Fibroblast of skin of left quadriceps (primary cell): ENCODE results near the gene APOC3.
"Not testable (repeated sequence)": the region's sequence is repeated elsewhere in the genome, so short reads cannot be mapped to it uniquely, and the experiment has no call there.

ENCODE experiments used
- DNase-seq, 2 experiments: peaks; one replicate each; pipeline ENCODE4 v3.0.0-alpha.2; 2013; ENCODE audit warnings: low read depth in 2 of 2

The APOC3 gene

DNA sequence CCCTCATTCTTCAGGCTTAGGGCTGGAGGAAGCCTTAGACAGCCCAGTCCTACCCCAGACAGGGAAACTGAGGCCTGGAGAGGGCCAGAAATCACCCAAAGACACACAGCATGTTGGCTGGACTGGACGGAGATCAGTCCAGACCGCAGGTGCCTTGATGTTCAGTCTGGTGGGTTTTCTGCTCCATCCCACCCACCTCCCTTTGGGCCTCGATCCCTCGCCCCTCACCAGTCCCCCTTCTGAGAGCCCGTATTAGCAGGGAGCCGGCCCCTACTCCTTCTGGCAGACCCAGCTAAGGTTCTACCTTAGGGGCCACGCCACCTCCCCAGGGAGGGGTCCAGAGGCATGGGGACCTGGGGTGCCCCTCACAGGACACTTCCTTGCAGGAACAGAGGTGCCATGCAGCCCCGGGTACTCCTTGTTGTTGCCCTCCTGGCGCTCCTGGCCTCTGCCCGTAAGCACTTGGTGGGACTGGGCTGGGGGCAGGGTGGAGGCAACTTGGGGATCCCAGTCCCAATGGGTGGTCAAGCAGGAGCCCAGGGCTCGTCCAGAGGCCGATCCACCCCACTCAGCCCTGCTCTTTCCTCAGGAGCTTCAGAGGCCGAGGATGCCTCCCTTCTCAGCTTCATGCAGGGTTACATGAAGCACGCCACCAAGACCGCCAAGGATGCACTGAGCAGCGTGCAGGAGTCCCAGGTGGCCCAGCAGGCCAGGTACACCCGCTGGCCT lies 641 bp downstream of the APOC3 start:
- no peak for DNase-seq

DNA sequence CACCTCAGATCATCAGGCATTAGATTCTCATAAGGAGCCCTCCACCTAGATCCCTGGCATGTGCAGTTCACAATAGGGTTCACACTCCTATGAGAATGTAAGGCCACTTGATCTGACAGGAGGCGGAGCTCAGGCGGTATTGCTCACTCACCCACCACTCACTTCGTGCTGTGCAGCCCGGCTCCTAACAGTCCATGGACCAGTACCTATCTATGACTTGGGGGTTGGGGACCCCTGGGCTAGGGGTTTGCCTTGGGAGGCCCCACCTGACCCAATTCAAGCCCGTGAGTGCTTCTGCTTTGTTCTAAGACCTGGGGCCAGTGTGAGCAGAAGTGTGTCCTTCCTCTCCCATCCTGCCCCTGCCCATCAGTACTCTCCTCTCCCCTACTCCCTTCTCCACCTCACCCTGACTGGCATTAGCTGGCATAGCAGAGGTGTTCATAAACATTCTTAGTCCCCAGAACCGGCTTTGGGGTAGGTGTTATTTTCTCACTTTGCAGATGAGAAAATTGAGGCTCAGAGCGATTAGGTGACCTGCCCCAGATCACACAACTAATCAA lies 2.2 kb downstream of the APOC3 start:
- no peak for DNase-seq

DNA sequence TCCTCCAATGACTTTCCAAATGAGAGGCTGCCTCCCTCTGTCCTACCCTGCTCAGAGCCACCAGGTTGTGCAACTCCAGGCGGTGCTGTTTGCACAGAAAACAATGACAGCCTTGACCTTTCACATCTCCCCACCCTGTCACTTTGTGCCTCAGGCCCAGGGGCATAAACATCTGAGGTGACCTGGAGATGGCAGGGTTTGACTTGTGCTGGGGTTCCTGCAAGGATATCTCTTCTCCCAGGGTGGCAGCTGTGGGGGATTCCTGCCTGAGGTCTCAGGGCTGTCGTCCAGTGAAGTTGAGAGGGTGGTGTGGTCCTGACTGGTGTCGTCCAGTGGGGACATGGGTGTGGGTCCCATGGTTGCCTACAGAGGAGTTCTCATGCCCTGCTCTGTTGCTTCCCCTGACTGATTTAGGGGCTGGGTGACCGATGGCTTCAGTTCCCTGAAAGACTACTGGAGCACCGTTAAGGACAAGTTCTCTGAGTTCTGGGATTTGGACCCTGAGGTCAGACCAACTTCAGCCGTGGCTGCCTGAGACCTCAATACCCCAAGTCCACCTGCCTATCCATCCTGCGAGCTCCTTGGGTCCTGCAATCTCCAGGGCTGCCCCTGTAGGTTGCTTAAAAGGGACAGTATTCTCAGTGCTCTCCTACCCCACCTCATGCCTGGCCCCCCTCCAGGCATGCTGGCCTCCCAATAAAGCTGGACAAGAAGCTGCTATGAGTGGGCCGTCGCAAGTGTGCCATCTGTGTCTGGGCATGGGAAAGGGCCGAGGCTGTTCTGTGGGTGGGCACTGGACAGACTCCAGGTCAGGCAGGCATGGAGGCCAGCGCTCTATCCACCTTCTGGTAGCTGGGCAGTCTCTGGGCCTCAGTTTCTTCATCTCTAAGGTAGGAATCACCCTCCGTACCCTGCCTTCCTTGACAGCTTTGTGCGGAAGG lies 2.9 kb downstream of the APOC3 start:
- DNase-seq, result no peak

DNA sequence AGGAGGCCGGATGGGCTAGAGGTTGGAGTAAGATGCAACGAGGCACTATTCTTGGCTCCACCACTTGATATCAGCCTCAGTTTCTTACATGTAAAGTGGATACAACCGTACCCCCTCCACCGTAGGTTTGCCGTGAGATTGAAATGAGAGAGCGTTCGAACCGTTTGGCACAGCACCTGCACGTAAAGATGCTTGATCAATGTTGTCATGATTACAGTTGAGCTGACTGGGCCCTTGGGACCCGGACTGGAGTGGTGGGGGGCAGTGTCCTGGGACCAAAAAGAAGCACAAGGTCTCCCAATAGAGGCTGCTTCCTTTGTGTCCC lies 3.7 kb downstream of the APOC3 start:
- DNase-seq, result no peak

DNA sequence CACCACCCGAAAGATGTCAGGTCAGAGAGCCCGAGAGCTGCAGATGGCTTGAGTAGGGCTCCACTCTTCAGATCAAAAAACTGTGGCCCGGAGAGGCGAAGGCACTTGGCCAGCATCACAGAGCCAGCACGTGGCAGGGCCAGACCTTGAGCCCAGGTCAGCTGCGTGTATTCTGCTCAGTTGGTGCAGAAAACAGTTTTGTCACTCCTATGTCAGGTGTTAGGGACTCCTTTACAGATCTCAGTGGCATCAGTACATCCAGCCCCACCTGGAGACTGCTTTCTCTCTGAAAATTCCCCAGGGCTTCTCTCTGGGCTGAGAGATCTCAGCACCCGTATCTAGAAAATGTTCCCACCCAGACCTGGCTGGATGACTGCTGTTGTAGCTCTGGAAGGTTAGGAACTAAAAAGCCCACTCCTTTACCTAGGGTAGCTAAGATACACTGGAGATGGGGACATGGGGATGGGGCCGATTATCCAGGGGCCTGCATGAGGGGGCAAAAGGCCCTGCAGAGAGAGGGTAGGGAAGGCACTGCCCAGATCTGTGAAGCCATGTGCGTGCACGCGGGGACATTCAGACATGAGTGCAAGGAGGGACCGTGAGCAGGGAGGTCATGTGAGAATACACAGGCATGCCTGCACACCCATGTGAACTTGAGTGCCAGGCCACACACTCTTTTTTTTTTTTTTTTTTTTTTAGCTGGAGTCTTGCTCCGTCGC lies 4.3 kb downstream of the APOC3 start:
- no peak for DNase-seq

DNA sequence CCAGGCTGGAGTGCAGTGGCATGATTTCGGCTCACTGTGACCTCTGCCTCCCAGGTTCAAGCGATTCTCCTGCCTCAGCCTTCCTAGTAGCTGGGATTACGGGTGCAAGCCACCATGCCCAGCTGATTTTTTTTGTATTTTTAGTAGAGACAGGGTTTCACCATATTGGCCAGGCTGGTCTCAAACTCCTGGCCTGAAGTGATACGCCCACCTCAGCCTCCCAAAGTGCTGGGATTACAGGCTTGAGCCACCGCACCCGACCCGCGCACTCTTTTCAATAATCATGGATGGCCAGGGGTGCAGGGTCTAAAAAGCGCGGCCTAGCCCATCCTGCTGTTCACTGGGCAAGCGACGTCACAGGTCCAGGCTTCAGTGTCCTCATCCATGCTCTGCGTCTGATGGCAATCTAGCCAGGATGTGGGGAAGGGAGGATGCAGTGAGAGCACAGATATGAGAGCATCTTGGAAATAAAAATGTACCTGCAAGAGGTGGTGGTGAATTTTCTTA lies 4.9 kb downstream of the APOC3 start:
- not testable (repeated sequence) for DNase-seq

DNA sequence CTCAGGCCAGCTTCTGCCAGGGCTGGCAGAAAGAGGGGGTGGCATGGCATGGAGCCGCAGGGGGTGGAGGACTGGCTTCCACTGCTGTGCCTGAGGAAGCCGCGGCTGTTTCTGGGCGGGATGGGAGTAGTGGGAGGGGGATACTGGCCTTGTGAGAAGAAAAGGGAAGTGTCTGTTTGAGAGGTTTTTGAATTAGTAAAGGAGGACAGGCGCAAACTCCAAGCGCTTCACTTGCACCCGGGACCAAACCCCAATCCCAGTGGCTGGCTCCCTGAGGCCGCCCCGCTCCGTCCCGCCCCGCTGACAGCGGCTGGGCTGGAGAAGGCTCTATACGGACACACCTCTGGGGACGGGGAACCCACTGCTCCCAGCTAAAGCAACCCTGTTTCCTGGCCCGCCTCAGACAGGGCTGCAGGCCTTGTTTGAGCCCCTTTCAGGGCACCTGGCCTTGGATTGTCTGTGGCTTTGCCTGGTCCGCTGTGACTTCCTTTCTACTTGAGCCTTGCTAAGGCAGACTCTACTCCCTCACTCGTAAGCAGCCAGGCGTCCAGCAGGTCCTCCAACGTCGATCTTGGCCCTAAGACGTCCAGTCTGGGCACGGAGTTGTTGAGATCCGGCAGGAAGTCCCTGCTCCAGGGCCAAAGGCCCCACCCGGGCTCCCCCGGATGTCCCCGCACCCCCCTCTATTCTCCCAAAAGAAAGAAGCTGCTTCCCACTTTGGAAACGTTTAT lies 5.5 kb downstream of the APOC3 start:
- DNase-seq, result no peak

DNA sequence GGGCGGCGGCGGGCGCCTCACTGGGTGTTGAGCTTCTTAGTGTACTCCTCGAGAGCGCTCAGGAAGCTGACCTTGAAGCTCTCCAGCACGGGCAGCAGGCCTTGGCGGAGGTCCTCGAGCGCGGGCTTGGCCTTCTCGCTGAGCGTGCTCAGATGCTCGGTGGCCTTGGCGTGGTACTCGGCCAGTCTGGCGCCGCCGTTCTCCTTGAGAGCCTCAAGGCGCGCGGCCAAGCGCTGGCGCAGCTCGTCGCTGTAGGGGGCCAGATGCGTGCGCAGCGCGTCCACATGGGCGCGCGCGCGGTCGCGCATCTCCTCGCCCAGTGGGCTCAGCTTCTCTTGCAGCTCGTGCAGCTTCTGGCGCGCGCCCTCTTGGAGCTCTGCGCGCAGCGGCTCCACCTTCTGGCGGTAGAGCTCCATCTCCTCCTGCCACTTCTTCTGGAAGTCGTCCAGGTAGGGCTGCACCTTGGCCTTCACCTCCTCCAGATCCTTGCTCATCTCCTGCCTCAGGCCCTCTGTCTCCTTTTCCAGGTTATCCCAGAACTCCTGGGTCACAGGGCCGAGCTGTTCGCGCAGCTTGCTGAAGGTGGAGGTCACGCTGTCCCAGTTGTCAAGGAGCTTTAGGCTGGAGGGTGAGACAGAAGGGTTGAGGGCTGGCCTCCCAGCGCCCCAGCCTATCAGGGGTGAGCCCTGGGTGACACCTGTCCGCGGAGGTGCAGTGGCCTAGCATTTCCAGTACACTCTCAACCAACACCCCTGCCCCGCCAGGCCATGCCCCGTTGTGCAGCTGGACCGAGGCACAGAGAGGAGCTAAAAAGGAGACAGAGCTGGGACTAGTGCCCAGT lies 6.3 kb downstream of the APOC3 start:
- peak; percentile 88 to 89 for DNase-seq

DNA sequence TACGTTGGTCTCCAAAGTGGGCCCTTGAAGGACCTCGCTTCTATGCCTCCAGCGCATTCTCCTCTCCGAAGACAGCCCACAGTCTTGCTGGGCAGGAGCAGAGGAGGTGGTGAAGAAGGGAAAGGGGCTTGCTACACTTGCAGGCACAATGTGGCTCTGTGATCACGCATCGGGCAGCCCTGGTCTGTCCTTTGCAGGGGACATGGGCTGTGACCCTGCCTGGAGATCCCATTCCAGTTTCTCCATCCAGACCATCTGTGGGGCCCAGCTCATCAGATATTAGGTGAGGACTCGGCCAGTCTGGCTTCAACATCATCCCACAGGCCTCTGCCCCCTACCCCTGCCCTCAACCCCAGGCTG lies 6.9 kb downstream of the APOC3 start:
- no peak for DNase-seq

DNA sequence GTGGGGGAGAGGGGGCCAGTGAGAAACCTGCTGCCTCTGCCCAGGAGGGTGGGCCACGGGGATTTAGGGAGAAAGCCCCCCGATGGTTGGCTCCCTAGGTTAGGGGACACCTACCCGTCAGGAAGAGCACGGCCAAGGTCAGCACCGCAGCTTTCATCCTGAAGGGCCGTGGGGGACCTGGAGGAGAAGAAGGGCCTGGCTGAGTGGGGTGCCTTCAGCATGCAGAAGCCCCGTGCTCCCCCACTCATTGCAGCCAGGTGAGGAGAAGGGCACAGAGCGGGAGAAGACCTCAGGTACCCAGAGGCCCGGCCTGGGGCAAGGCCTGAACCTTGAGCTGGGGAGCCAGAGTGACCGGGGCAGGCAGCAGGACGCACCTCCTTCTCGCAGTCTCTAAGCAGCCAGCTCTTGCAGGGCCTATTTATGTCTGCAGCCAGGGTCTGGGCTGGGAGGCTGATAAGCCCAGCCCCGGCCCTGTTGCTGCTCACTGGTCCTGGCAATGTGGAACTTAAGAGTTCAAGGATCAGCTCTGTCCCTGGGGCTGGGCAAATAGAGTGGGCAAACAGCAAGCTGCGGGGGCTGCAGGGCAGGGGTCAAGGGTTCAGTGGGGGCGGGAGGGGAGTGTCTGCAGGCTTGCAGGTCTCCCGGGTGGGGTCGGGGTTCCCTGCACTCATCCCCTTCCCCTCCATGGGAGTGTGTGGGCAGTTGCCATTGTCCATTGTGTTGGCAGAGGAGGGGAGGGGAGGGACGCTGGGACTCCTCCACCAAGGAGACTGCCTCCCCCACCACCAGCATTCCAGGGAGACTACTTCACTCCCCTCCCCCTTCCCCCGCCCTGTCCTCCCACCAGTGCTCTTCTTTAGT lies 7.8 kb downstream of the APOC3 start, which contains the start of gene APOA1:
Gene APOA1 (minus strand): TSS at position 392 of the 861 bp plus-strand sequence. CDS start 235 bp downstream, at position 157.
- DNase-seq, result no peak

DNA sequence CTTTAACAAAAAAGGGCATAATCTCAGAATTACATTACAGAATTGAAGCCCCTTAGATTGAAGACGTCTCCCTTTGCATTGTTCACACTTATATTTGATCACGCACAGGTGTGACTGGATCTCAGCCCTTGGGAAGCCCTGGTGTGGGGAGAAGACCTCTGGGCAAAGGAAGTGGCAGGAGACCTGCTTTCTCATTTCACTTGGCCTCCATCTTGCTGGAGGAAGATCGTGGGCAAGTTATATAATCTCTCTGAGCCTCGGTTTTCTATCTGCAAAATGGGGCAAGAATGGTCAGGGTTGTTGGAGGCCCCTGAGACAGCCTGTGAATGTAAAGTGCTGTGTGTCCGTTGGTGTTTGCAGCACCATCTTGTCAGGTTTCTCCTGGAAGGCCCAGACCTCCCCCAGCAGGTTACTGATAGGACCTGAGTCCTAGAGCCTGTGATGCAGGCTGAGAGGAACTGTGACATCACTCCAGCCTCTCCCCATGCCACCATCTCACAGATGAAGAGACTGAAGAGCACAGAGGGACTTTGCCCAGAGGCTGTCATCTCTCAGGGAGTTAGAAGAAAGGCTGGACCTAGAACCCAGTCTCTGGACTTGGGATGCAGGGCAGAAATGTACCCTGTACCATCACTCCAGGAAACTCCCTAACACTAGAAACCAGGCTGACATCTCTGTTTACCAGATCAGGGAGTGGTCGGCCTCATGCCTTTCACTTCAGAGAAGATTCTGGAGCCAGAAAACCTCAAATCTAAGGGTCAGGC lies 8.8 kb downstream of the APOC3 start:
- DNase-seq, result no peak

DNA sequence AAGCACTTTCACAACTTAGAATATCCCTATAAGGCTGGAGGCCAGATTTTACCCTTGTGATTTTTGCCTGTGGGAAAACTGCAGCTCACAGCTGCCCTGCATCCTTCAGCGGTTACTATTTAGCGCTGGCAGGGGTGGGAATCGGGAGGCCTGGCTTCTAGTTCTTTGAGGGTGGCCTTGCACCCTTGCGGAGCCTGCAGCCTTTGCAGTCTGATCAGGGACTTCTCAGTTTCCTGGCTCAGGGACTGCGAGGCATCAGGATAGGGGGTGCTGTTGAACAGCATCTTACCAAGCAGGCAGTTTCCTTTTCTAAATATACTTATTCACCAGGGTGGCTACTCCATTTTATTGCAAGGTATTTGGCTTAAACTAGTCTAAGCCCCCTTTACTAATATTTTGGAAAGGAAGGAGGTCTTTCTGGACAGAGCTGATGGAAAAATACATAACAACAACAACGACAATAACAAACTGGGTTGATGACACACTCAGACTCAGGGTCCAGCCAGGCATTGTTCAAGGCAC lies 10.6 kb downstream of the APOC3 start:
- DNase-seq, result no peak

DNA sequence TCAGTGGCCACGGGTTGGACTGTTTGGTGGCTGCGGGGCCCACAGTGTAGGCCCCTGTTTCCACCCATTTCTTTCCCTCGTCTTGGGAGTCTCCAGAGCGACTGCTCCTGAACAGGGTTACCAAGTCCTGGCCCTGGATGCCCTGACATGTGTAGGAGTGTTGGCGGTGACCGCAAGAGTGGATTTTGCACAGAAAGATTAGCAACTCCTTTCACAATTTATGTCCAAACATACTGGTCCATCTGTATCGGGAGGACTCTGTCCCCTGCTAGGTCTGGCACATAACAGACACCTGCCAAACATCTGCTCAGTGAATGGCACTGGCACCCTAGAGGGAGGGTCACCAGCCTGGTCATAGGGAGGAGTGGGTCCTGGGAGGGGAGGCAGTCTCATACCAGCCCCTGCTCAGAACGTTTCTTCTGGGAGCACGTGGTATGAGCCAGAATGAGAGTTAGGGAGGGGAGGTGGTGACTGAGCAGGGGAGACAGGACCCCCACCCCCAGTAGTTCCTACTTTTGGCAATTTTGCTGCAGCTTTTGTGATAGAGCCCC lies 11.1 kb downstream of the APOC3 start:
- DNase-seq, result no peak

DNA sequence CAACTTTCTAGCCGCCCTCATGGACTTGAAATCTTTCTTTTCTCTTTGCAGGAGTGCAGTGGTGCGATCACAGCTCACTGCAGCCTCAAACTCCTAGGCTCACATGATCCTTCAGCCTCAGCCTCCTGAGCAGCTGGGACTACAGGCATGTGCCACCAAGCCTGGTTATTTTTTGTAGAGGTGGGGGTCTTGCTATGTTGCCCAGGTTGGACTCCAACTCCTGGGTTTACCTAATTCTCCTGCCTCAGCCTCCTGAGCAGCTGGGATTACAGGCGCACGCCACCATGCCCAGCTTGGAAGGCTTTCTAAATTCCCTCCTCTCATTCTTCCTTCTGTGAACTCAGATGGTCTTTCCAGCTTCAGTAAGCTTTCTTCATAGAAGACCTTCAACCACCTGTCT lies 12.4 kb downstream of the APOC3 start:
- no peak for DNase-seq

DNA sequence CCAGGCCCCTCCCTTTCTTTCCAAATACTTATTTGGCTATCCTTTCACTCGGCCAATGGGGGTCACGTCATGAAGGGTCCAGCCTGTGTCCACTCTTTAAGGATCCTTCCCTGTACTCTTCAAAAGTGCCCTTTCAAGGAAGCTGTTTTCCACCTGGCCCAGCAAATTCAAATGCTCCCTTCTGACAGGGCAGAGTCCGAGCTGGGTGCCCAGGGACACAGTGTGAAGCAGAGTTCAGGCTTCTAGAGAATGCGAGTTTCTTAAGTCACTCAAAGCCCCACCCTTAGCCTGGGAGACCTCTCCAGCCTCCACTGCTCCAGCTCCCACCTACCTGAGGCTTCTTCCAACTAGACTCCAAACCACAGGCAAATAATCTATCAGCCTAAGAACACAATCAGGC lies 13.2 kb downstream of the APOC3 start:
- DNase-seq, result no peak

DNA sequence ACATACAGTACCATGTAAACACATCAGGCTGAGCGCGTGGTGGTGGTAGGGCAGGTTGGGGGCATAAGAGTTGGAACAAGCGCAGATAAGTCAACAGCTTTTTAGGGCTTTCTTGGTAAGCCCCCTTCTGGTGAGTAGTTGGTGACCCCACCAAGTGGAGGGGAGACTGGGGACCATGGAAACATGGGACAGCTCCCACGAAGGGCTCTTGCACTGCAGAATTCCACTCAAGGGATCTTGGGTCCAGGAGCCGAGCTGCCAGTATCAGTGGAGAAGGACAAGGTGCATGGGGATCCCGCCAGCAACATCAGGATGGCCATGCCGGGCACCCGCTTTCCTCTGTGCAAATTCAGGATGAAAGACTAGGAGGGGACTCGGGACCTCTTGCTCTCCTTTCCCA lies 14.0 kb downstream of the APOC3 start:
- no peak for DNase-seq

DNA sequence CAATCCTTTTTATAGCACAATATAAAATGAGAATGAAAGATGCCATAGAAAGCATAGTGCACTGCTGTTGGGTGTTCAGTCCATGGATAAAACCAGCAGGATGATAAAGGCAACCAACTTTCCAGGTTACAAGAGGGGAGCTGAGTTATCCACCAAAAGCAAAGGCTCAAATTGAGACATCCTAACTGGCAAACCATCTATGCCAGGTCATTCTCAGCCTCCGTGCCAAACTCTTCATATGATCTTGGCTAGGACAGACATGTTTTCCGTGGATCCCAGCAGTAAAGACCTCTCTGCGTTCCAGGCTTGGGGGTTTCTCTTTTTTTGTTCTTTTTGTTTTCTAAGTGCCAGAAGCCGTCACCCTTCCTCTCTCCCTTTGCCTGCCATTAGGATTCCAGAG lies 15.0 kb downstream of the APOC3 start:
- DNase-seq, result no peak

DNA sequence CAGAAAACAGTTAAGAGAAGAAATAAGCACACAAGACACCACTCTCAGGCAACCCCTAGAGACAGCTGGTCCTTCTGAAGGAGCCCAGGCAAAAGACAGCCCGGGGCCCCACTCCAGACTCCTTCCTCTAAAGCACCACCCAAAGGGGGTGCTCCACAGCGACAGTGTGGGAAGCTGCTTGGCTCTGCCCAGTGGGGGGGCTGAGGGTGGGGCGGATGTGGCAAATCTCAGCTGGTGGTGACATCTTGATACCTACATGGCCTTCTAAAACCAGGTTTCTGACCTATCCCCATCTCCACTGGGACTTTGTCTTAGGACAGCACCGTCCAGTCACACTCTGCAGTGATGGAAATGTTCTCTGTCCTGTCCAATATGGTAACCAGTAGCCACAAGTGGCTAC lies 17.9 kb downstream of the APOC3 start:
- DNase-seq, result no peak
